HEK293 (cell line): ENCODE data around the gene TPCN2.
A peak's percentile ranks its signal among the peaks of the same experiment; 100 is the strongest.

ENCODE experiments used
- GLI2 ChIP-seq: fragments of 450-650 bp; formaldehyde crosslinking; IDR thresholded peaks from 2 replicates; pipeline ENCODE4; 2017; ENCODE audit warnings: missing biosample characterization, missing genetic modification characterization, low read depth, borderline replicate concordance
- GLIS1 ChIP-seq: fragments of 450-650 bp; formaldehyde crosslinking; IDR thresholded peaks from 2 replicates; pipeline ENCODE4 v1.5.1; 2016; ENCODE audit warnings: missing biosample characterization, missing genetic modification characterization
- MYNN ChIP-seq: fragments of 450-650 bp; formaldehyde crosslinking; IDR thresholded peaks from 2 replicates; pipeline ENCODE4 v1.5.1; 2016; ENCODE audit warnings: missing biosample characterization, missing genetic modification characterization, borderline replicate concordance
- RBAK ChIP-seq: fragments of 450-650 bp; formaldehyde crosslinking; IDR thresholded peaks from 2 replicates; pipeline ENCODE4 v1.5.1; 2016; ENCODE audit warnings: missing biosample characterization, missing genetic modification characterization
- SCRT1 ChIP-seq: fragments of 450-650 bp; formaldehyde crosslinking; IDR thresholded peaks from 2 replicates; pipeline ENCODE4 v1.5.1; 2016; ENCODE audit warnings: missing biosample characterization, missing genetic modification characterization, borderline replicate concordance
- SETDB1 ChIP-seq: IDR thresholded peaks from one replicate; pipeline ENCODE4 v1.6.1; 2017; ENCODE audit warnings: mild to moderate bottlenecking, low read length, moderate library complexity, mixed read lengths; ENCODE audit not compliant: insufficient read length
- ZEB2 ChIP-seq: fragments of 450-650 bp; formaldehyde crosslinking; IDR thresholded peaks from 2 replicates; pipeline ENCODE4 v1.5.1; 2016; ENCODE audit warnings: missing biosample characterization, missing genetic modification characterization
- ZFP37 ChIP-seq: fragments of 450-650 bp; formaldehyde crosslinking; IDR thresholded peaks from 2 replicates; pipeline ENCODE4 v1.5.1; 2016; ENCODE audit warnings: missing biosample characterization, missing genetic modification characterization
- ZNF138 ChIP-seq: fragments of 450-650 bp; formaldehyde crosslinking; IDR thresholded peaks from 2 replicates; pipeline ENCODE4 v1.5.1; 2016; ENCODE audit warnings: missing biosample characterization, missing genetic modification characterization, borderline replicate concordance
- ZNF146 ChIP-seq: fragments of 450-650 bp; formaldehyde crosslinking; IDR thresholded peaks from 2 replicates; pipeline ENCODE4 v1.5.1; 2016; ENCODE audit warnings: missing biosample characterization, missing genetic modification characterization
- ZNF184 ChIP-seq: fragments of 450-650 bp; IDR thresholded peaks from 2 replicates; pipeline ENCODE4 v1.5.1; 2018; ENCODE audit warnings: missing biosample characterization, mild to moderate bottlenecking, missing genetic modification characterization
- ZNF266 ChIP-seq: fragments of 450-650 bp; formaldehyde crosslinking; IDR thresholded peaks from 2 replicates; pipeline ENCODE4 v1.5.1; 2016; ENCODE audit warnings: missing biosample characterization, missing genetic modification characterization, low read depth
- ZNF341 ChIP-seq: fragments of 450-650 bp; formaldehyde crosslinking; IDR thresholded peaks from 2 replicates; pipeline ENCODE4; 2016; ENCODE audit warnings: low read depth, missing biosample characterization, missing genetic modification characterization
- ZNF510 ChIP-seq: fragments of 450-650 bp; formaldehyde crosslinking; IDR thresholded peaks from 2 replicates; pipeline ENCODE4 v1.5.1; 2018; ENCODE audit warnings: mild to moderate bottlenecking, missing genetic modification characterization, missing biosample characterization; ENCODE audit not compliant: insufficient replicate concordance
- ZNF530 ChIP-seq: fragments of 450-650 bp; formaldehyde crosslinking; IDR thresholded peaks from 2 replicates; pipeline ENCODE4 v1.5.1; 2016; ENCODE audit warnings: low read depth, missing biosample characterization, missing genetic modification characterization
- ZNF548 ChIP-seq: fragments of 450-650 bp; formaldehyde crosslinking; IDR thresholded peaks from 2 replicates; pipeline ENCODE4 v1.5.1; 2016; ENCODE audit warnings: missing biosample characterization, missing genetic modification characterization
- ZNF558 ChIP-seq: fragments of 450-650 bp; formaldehyde crosslinking; IDR thresholded peaks from 2 replicates; pipeline ENCODE4 v1.5.1; 2016; ENCODE audit warnings: missing biosample characterization, missing genetic modification characterization
- ZNF624 ChIP-seq: fragments of 450-650 bp; formaldehyde crosslinking; IDR thresholded peaks from 2 replicates; pipeline ENCODE4 v1.5.1; 2017; ENCODE audit warnings: missing biosample characterization, missing genetic modification characterization
- ZNF658 ChIP-seq: fragments of 450-650 bp; formaldehyde crosslinking; IDR thresholded peaks from 2 replicates; pipeline ENCODE4; 2016; ENCODE audit warnings: missing biosample characterization, missing genetic modification characterization
- ZNF747 ChIP-seq: fragments of 450-650 bp; formaldehyde crosslinking; IDR thresholded peaks from 2 replicates; pipeline ENCODE4 v1.5.1; 2016; ENCODE audit warnings: missing biosample characterization, missing genetic modification characterization
- ZNF830 ChIP-seq: fragments of 450-650 bp; IDR thresholded peaks from 2 replicates; pipeline ENCODE4 v1.5.0; 2018; ENCODE audit warnings: missing biosample characterization, missing genetic modification characterization, low read depth, mild to moderate bottlenecking, moderate library complexity
- ZNF843 ChIP-seq: fragments of 450-650 bp; formaldehyde crosslinking; IDR thresholded peaks from 2 replicates; pipeline ENCODE4 v1.5.1; 2016; ENCODE audit warnings: missing biosample characterization, missing genetic modification characterization
- TF ChIP-seq, protein P1 (sequence below): fragments of 450-650 bp; formaldehyde crosslinking; IDR thresholded peaks from 2 replicates; pipeline ENCODE4 v1.5.1; 2016; ENCODE audit warnings: missing biosample characterization, missing genetic modification characterization
- TF ChIP-seq, protein P2 (sequence below): fragments of 450-650 bp; formaldehyde crosslinking; IDR thresholded peaks from 2 replicates; pipeline ENCODE4 v1.5.1; 2017; ENCODE audit warnings: missing biosample characterization, missing genetic modification characterization
- TF ChIP-seq, protein P3 (sequence below): fragments of 450-650 bp; formaldehyde crosslinking; IDR thresholded peaks from 2 replicates; pipeline ENCODE4 v1.5.1; 2016; ENCODE audit warnings: missing biosample characterization, missing genetic modification characterization
- TF ChIP-seq, protein P4 (sequence below): fragments of 450-650 bp; formaldehyde crosslinking; IDR thresholded peaks from 2 replicates; pipeline ENCODE4; 2016; ENCODE audit warnings: missing biosample characterization, missing genetic modification characterization
- TF ChIP-seq, protein P5 (sequence below): fragments of 450-650 bp; formaldehyde crosslinking; IDR thresholded peaks from 2 replicates; pipeline ENCODE4 v1.5.1; 2016; ENCODE audit warnings: missing biosample characterization, missing genetic modification characterization, borderline replicate concordance
- TF ChIP-seq, protein P6 (sequence below): fragments of 450-650 bp; formaldehyde crosslinking; IDR thresholded peaks from 2 replicates; pipeline ENCODE4 v1.5.1; 2016; ENCODE audit warnings: missing biosample characterization, missing genetic modification characterization

Gene TPCN2

DNA sequence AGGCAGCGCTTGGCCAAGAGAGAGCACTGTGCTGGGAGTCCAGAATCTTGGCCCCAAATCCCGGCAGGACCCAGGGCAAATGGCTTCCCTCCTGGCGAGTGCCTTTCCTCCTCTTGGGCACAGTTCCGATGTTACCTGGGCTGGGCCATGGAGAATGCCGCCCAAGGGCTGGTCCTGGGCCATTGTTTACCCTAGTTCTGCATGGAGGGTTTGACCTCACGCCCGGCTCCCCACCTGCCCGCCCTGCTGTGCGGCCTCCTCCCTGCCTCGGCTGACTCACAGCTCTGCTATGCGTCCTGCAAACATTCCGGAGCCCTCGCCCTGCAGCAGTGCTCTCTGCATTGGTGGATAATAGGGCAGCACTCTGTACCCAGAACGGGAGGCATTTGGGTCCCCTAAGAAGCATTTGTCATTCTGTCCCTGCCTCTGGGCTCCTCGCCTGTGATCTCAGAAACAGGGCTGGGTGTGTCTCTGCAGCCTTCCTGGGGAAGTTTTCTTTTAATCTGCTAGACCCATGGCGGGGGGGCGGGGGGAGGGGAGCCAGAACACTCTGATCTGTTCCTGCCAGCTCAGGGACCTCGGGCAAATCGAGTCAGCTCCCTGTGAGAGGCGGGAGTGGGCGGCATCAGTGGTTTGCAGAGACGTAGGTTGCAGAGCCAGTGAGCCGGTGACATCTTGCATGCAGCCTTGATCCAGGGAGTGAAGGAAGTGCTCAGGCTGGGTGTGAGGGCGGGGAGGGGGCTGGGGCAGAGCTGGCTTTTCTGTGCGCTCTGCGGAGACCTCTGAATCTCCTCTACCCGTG lies 74.1 kb downstream of the TPCN2 start (continued):
- TF ChIP-seq GLIS1 (tag by site-specific recombination) = peak; percentile 88
- TF ChIP-seq, protein P1, sequence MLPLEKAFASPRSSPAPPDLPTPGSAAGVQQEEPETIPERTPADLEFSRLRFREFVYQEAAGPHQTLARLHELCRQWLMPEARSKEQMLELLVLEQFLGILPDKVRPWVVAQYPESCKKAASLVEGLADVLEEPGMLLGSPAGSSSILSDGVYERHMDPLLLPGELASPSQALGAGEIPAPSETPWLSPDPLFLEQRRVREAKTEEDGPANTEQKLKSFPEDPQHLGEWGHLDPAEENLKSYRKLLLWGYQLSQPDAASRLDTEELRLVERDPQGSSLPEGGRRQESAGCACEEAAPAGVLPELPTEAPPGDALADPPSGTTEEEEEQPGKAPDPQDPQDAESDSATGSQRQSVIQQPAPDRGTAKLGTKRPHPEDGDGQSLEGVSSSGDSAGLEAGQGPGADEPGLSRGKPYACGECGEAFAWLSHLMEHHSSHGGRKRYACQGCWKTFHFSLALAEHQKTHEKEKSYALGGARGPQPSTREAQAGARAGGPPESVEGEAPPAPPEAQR = no peak
- no peak for TF ChIP-seq ZNF341
- TF ChIP-seq, protein P2, sequence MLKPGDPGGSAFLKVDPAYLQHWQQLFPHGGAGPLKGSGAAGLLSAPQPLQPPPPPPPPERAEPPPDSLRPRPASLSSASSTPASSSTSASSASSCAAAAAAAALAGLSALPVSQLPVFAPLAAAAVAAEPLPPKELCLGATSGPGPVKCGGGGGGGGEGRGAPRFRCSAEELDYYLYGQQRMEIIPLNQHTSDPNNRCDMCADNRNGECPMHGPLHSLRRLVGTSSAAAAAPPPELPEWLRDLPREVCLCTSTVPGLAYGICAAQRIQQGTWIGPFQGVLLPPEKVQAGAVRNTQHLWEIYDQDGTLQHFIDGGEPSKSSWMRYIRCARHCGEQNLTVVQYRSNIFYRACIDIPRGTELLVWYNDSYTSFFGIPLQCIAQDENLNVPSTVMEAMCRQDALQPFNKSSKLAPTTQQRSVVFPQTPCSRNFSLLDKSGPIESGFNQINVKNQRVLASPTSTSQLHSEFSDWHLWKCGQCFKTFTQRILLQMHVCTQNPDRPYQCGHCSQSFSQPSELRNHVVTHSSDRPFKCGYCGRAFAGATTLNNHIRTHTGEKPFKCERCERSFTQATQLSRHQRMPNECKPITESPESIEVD (tag by site-specific recombination) = no peak
- no peak for TF ChIP-seq ZNF830 (tag by site-specific recombination)
- TF ChIP-seq, protein P3, sequence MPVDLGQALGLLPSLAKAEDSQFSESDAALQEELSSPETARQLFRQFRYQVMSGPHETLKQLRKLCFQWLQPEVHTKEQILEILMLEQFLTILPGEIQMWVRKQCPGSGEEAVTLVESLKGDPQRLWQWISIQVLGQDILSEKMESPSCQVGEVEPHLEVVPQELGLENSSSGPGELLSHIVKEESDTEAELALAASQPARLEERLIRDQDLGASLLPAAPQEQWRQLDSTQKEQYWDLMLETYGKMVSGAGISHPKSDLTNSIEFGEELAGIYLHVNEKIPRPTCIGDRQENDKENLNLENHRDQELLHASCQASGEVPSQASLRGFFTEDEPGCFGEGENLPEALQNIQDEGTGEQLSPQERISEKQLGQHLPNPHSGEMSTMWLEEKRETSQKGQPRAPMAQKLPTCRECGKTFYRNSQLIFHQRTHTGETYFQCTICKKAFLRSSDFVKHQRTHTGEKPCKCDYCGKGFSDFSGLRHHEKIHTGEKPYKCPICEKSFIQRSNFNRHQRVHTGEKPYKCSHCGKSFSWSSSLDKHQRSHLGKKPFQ (tag by site-specific recombination) = no peak
- TF ChIP-seq ZNF266 = no peak
- no peak for TF ChIP-seq ZNF530 (tag by site-specific recombination)
- no peak for TF ChIP-seq MYNN (tag by site-specific recombination)
- no peak for TF ChIP-seq ZNF558 (tag by site-specific recombination)
- no peak for TF ChIP-seq ZNF624 (tag by site-specific recombination)
- TF ChIP-seq ZNF138 (tag by site-specific recombination) = no peak
- TF ChIP-seq ZNF658 (tag by site-specific recombination) = no peak
- no peak for TF ChIP-seq SETDB1
- no peak for TF ChIP-seq RBAK (tag by site-specific recombination)
- TF ChIP-seq GLI2 (tag by site-specific recombination) = no peak
- TF ChIP-seq ZNF548 (tag by site-specific recombination) = no peak
- TF ChIP-seq ZNF747 (tag by site-specific recombination) = no peak
- no peak for TF ChIP-seq ZNF146 (tag by site-specific recombination)
- TF ChIP-seq, protein P4, sequence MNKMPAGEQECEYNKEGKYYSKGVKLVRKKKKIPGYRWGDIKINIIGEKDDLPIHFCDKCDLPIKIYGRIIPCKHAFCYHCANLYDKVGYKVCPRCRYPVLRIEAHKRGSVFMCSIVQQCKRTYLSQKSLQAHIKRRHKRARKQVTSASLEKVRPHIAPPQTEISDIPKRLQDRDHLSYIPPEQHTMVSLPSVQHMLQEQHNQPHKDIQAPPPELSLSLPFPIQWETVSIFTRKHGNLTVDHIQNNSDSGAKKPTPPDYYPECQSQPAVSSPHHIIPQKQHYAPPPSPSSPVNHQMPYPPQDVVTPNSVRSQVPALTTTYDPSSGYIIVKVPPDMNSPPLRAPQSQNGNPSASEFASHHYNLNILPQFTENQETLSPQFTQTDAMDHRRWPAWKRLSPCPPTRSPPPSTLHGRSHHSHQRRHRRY (tag by site-specific recombination) = no peak
- no peak for TF ChIP-seq ZNF843 (tag by site-specific recombination)
- no peak for TF ChIP-seq SCRT1
- peak; percentile 42; the same call in 1 of the 2 replicates for TF ChIP-seq ZEB2 (tag by site-specific recombination)
- TF ChIP-seq, protein P5, sequence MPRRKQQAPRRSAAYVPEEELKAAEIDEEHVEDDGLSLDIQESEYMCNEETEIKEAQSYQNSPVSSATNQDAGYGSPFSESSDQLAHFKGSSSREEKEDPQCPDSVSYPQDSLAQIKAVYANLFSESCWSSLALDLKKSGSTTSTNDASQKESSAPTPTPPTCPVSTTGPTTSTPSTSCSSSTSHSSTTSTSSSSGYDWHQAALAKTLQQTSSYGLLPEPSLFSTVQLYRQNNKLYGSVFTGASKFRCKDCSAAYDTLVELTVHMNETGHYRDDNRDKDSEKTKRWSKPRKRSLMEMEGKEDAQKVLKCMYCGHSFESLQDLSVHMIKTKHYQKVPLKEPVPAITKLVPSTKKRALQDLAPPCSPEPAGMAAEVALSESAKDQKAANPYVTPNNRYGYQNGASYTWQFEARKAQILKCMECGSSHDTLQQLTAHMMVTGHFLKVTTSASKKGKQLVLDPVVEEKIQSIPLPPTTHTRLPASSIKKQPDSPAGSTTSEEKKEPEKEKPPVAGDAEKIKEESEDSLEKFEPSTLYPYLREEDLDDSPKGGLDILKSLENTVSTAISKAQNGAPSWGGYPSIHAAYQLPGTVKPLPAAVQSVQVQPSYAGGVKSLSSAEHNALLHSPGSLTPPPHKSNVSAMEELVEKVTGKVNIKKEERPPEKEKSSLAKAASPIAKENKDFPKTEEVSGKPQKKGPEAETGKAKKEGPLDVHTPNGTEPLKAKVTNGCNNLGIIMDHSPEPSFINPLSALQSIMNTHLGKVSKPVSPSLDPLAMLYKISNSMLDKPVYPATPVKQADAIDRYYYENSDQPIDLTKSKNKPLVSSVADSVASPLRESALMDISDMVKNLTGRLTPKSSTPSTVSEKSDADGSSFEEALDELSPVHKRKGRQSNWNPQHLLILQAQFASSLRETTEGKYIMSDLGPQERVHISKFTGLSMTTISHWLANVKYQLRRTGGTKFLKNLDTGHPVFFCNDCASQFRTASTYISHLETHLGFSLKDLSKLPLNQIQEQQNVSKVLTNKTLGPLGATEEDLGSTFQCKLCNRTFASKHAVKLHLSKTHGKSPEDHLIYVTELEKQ (tag by site-specific recombination) = no peak
- TF ChIP-seq ZNF184 (tag by site-specific recombination) = no peak
- TF ChIP-seq, protein P6, sequence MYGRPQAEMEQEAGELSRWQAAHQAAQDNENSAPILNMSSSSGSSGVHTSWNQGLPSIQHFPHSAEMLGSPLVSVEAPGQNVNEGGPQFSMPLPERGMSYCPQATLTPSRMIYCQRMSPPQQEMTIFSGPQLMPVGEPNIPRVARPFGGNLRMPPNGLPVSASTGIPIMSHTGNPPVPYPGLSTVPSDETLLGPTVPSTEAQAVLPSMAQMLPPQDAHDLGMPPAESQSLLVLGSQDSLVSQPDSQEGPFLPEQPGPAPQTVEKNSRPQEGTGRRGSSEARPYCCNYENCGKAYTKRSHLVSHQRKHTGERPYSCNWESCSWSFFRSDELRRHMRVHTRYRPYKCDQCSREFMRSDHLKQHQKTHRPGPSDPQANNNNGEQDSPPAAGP (tag by site-specific recombination) = peak; percentile 95
- TF ChIP-seq ZNF510 (tag by site-specific recombination) = no peak
- 0 out of 2 replicates have a peak, but pooled peaks have one; percentile 20 for TF ChIP-seq ZFP37
